GM12891 (cell line): ENCODE measurements around the gene CLIP4.

ENCODE experiments used
- PAX5 ChIP-seq: IDR thresholded peaks from 2 replicates; pipeline ENCODE4 v1.6.1; 2011; ENCODE audit warnings: low read length, moderate library complexity, mild to moderate bottlenecking; ENCODE audit not compliant: insufficient read depth, severe bottlenecking
- POLR2A ChIP-seq: IDR thresholded peaks from 2 replicates; pipeline ENCODE4 v1.6.1; 2011; ENCODE audit warnings: low read depth, low read length, control low read depth
- POLR2AphosphoS5 ChIP-seq: IDR thresholded peaks from 2 replicates; pipeline ENCODE4 v1.6.1; 2011; ENCODE audit warnings: low read depth, low read length, control low read depth
- POU2F2 ChIP-seq: IDR thresholded peaks from 2 replicates; pipeline ENCODE4 v1.6.1; 2011; ENCODE audit warnings: low read depth, mild to moderate bottlenecking, control low read depth, low read length, moderate library complexity
- SPI1 ChIP-seq: IDR thresholded peaks from 2 replicates; pipeline ENCODE4 v1.6.1; 2011; ENCODE audit warnings: low read depth, low read length, control low read depth
- TAF1 ChIP-seq: IDR thresholded peaks from 2 replicates; pipeline ENCODE4 v1.6.1; 2011; ENCODE audit warnings: low read depth, low read length, control low read depth

DNA sequence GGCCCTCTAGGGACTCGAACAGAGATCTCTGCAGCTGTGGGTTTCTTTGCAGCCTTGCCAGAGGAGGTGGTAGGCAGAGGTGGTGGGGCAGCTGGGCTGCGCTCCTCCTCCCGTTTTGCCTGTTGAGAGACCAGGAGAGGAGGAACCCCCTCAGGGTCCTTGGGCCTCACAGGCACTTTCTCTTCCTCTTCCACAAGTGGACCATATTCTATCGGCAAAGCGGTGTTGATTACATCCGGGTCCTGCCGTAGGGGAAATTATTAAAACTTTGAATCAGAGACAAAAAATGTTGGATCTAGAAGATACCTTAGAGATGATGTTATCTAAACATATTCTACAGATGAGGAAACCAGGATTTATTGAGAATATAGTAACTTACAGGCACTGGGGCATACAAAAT lies 78.5 kb downstream of the CLIP4 start:
- TF ChIP-seq POLR2A (no peak), POU2F2 (no peak), PAX5 (no peak), SPI1 (no peak), POLR2AphosphoS5 (no peak), TAF1 (no peak)
